B cell (primary cell): Measurements from ENCODE around the gene RSPH6A. TPM values are rescaled to one million over a fixed set of nuclear protein-coding genes. Genes with fewer than 3 reads are reported as not detected.

Experiments used
- ATAC-seq: fragments of 200-7000 bp; cut with Tn5 transposase; one replicate; pipeline ENCODE4 v1.10.0; 2021; ENCODE audit warnings: low read depth, mild to moderate bottlenecking, moderate number of reproducible peaks, moderate library complexity
- CTCF ChIA-PET: fragments of 350-600 bp; sonication (Branson Sonifier 250); formaldehyde crosslinking; loops from one replicate; lab custom pipeline; 2021; ENCODE audit warnings: antibody characterized with exemption, inconsistent platforms; lab: Charles Lee
- POLR2A ChIA-PET: fragments of 350-600 bp; sonication (Branson Sonifier 250); formaldehyde crosslinking; loops from one replicate; lab custom pipeline; 2021; ENCODE audit warnings: antibody characterized with exemption; lab: Charles Lee
- DNase-seq: peaks from one replicate; pipeline ENCODE4 v3.0.0; 2013
- H2AFZ ChIP-seq: 2 replicates; pipeline ENCODE4 v1.6.1; 2012; ENCODE audit warnings: mild to moderate bottlenecking, low read depth, low read length; ENCODE audit not compliant: insufficient read depth, poor library complexity, severe bottlenecking
- H3K27ac ChIP-seq, 2 donors: 1 replicate in 1 of 2; 2 replicates in 1 of 2; pipeline ENCODE4 v1.5.1; 2012 to 2013; ENCODE audit warnings: low read length in 2 of 2, mild to moderate bottlenecking in 2 of 2, moderate library complexity in 1 of 2
- H3K27me3 ChIP-seq, 4 experiments: fragments of 200-600 bp in 1 of 4; sonication (generic) in 1 of 4; replicated peaks in 1 of 4; 1 replicate in 2 of 4; 2 replicates in 2 of 4; pipeline versions ENCODE4 v1.6.1 to v1.7.0; 2013 to 2016; ENCODE audit warnings: low read length in 3 of 4, mild to moderate bottlenecking in 2 of 4, mixed read lengths in 1 of 4, moderate library complexity in 1 of 4; ENCODE audit not compliant: insufficient read depth in 4 of 4, control insufficient read depth in 3 of 4; ENCODE audit errors: control extremely low read depth in 1 of 4
- H3K36me3 ChIP-seq, 2 experiments: replicated peaks in 1 of 2; 1 replicate in 1 of 2; 2 replicates in 1 of 2; pipeline versions ENCODE4 v1.6.1 to v1.7.1; 2013; ENCODE audit warnings: low read length in 1 of 2; ENCODE audit not compliant: insufficient read depth in 2 of 2, control insufficient read depth in 1 of 2; ENCODE audit errors: control extremely low read depth in 1 of 2, extremely low read depth in 1 of 2
- H3K4me1 ChIP-seq, 2 donors: fragments of 200-600 bp in 1 of 2; sonication (generic) in 1 of 2; 1 replicate in 1 of 2; 2 replicates in 1 of 2; pipeline versions ENCODE4 v1.5.1 to v1.6.1; 2013 to 2017; ENCODE audit warnings: low read length in 2 of 2; ENCODE audit not compliant: control insufficient read depth in 2 of 2, insufficient read depth in 2 of 2
- H3K4me2 ChIP-seq: replicated peaks from 2 replicates; pipeline ENCODE3; 2012; ENCODE audit warnings: mild to moderate bottlenecking, low read depth, low read length; ENCODE audit not compliant: poor library complexity, severe bottlenecking
- H3K4me3 ChIP-seq, 5 experiments: fragments of 200-600 bp in 1 of 5; sonication (generic) in 1 of 5; 1 replicate in 3 of 5; 2 replicates in 2 of 5; pipeline versions ENCODE4 v1.5.1 to v1.7.0; 2011 to 2016; ENCODE audit warnings: low read length in 4 of 5, mild to moderate bottlenecking in 4 of 5, low read depth in 2 of 5, control low read depth in 1 of 5, moderate library complexity in 1 of 5; ENCODE audit not compliant: insufficient read depth in 1 of 5; ENCODE audit errors: control extremely low read depth in 1 of 5, extremely low read depth in 1 of 5
- H3K79me2 ChIP-seq: fragments of 200-600 bp; sonication (generic); one replicate; pipeline ENCODE4 v1.6.0; 2016; ENCODE audit warnings: low read length; ENCODE audit not compliant: control insufficient read depth, insufficient read depth
- H3K9ac ChIP-seq: fragments of 200-600 bp; sonication (generic); 2 replicates; pipeline ENCODE4 v1.6.1; 2017; ENCODE audit warnings: mild to moderate bottlenecking, low read length, moderate library complexity
- H3K9me3 ChIP-seq, 3 donors: one replicate each; pipeline versions ENCODE4 v1.6.1 to v1.7.1; 2013; ENCODE audit warnings: low read length in 2 of 3; ENCODE audit not compliant: control insufficient read depth in 2 of 3, insufficient read depth in 1 of 3; ENCODE audit errors: control extremely low read depth in 1 of 3
- H4K20me1 ChIP-seq: 2 replicates; pipeline ENCODE4 v1.6.0; 2012; ENCODE audit warnings: mild to moderate bottlenecking, low read length; ENCODE audit not compliant: insufficient read depth, control insufficient read depth, poor library complexity, severe bottlenecking
- H3K27ac Mint-ChIP-seq: one replicate; pipeline ENCODE4 v1.8.0; 2021; ENCODE audit warnings: mixed read lengths
- H3K27me3 Mint-ChIP-seq: one replicate; pipeline ENCODE4 v1.8.0; 2021; ENCODE audit warnings: mixed read lengths
- H3K4me1 Mint-ChIP-seq: one replicate; pipeline ENCODE4 v1.8.0; 2021; ENCODE audit warnings: mixed read lengths
- H3K4me3 Mint-ChIP-seq: one replicate; pipeline ENCODE4 v1.8.0; 2021; ENCODE audit warnings: mixed read lengths
- H3K9me3 Mint-ChIP-seq: one replicate; pipeline ENCODE4 v1.8.0; 2022; ENCODE audit warnings: mixed read lengths; ENCODE audit not compliant: insufficient read depth
- EZH2 ChIP-seq: IDR thresholded peaks from 2 replicates; pipeline ENCODE4 v1.6.1; 2012; ENCODE audit warnings: borderline replicate concordance, low read depth, mild to moderate bottlenecking, moderate library complexity, low read length; ENCODE audit not compliant: insufficient read depth, poor library complexity, severe bottlenecking
- WGBS: methylation state at CpG from one replicate; pipeline ENCODE4 v1.1.5; 2013; ENCODE audit warnings: missing lambda C conversion rate; ENCODE audit not compliant: insufficient coverage; 5-methylcytosine and 5-hydroxymethylcytosine counted together
- intact Hi-C: fragments of 100-400 bp; cut with micrococcal nuclease; formaldehyde crosslinking; loops from one replicate; pipeline ENCODE4 v1.10.0; 2022
- polyA plus RNA-seq: library from polyadenylated mRNA; depleted of rRNA; stranded (reverse); fragments of >200 nt; gene quantifications from 2 replicates; pipeline ENCODE4 v1.2.3, GENCODE V29; 2012
- total RNA-seq, 2 donors: library from RNA; stranded (reverse); fragments of 120-200 nt in 1 of 2; gene quantifications; 1 replicate in 1 of 2; 2 replicates in 1 of 2; pipeline versions ENCODE4 v1.2.3 to v1.2.4, GENCODE V29; 2013 to 2022
- TF ChIP-seq, protein P1 (sequence below): fragments of 200-600 bp; IDR thresholded peaks from one replicate; pipeline ENCODE4 v1.8.0; 2022; ENCODE audit warnings: antibody characterized with exemption, mild to moderate bottlenecking

RSPH6A gene
- total and polyA plus RNA-seq, 2 donors (not counting 1 experiment from before 2014, with no cell fraction given) = 0.03 to 0.62 TPM

- peak overlapping the region; percentile 90 for H3K4me3 Mint-ChIP-seq
- no peaks in the 10 kb centered on the region for H4K20me1 ChIP-seq
- H3K27ac ChIP-seq = peak overlapping the region; percentile 29 to 56
- peak overlapping the region; percentile 78 for H3K9ac ChIP-seq
- H3K79me2 ChIP-seq = no peaks in the 10 kb centered on the region
- peaks cover 12 to 32% of the 10 kb centered on the region in 2 donors for H3K4me1 ChIP-seq
- 3% methylated on average over 79 of the region's 79 CpGs for WGBS
- peak overlapping the region; percentile 93 for H2AFZ ChIP-seq
- intact Hi-C loops = loop anchor here (1.0 kb wide), 5 partner anchors 9 to 225 kb away; partner anchors contain the start of genes CCDC61 and SYMPK
- H3K36me3 ChIP-seq = no peaks in the 10 kb centered on the region
- peak overlapping the region in 4 of 5 experiments; percentile 71 to 88 (median 82) for H3K4me3 ChIP-seq
- no peak for TF ChIP-seq EZH2
- TF ChIP-seq, protein P1, sequence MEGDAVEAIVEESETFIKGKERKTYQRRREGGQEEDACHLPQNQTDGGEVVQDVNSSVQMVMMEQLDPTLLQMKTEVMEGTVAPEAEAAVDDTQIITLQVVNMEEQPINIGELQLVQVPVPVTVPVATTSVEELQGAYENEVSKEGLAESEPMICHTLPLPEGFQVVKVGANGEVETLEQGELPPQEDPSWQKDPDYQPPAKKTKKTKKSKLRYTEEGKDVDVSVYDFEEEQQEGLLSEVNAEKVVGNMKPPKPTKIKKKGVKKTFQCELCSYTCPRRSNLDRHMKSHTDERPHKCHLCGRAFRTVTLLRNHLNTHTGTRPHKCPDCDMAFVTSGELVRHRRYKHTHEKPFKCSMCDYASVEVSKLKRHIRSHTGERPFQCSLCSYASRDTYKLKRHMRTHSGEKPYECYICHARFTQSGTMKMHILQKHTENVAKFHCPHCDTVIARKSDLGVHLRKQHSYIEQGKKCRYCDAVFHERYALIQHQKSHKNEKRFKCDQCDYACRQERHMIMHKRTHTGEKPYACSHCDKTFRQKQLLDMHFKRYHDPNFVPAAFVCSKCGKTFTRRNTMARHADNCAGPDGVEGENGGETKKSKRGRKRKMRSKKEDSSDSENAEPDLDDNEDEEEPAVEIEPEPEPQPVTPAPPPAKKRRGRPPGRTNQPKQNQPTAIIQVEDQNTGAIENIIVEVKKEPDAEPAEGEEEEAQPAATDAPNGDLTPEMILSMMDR = peak; percentile 96
- peak overlapping the region; percentile 96 for H3K4me2 ChIP-seq
- H3K27me3 Mint-ChIP-seq = no peaks in the 10 kb centered on the region
- peaks cover 0 to 3% (median 0%) of the 10 kb centered on the region in 3 donors for H3K9me3 ChIP-seq
- peaks cover 0 to 28% (median 8%) of the 10 kb centered on the region in 4 experiments for H3K27me3 ChIP-seq
- H3K27ac Mint-ChIP-seq = peak overlapping the region; percentile 86
- no peaks in the 10 kb centered on the region for H3K9me3 Mint-ChIP-seq
- DNase-seq (peak; percentile 95), ATAC-seq (peak; percentile 68)
- ChIA-PET CTCF (interaction anchor here (0.6 to 8.3 kb wide), 17 partner anchors 9 to 278 kb away, joined by 3 to 302 read pairs (median 8); partner anchors contain the start of genes CCDC61, DMWD, FOXA3 and QPCTL), POLR2A (interaction anchor here (0.6 to 3.9 kb wide), 9 partner anchors 12 to 301 kb away, joined by 3 to 23 read pairs (median 4); partner anchors contain the start of genes DMPK, DMWD, FBXO46 and SYMPK)
- H3K4me1 Mint-ChIP-seq = peaks cover 29% of the 10 kb centered on the region
Observed at GRCh38 chr19:45770192-45771101, 44.7 kb downstream of the RSPH6A start.
